ENCODE results near the gene NT5M.

The NT5M gene

DNA sequence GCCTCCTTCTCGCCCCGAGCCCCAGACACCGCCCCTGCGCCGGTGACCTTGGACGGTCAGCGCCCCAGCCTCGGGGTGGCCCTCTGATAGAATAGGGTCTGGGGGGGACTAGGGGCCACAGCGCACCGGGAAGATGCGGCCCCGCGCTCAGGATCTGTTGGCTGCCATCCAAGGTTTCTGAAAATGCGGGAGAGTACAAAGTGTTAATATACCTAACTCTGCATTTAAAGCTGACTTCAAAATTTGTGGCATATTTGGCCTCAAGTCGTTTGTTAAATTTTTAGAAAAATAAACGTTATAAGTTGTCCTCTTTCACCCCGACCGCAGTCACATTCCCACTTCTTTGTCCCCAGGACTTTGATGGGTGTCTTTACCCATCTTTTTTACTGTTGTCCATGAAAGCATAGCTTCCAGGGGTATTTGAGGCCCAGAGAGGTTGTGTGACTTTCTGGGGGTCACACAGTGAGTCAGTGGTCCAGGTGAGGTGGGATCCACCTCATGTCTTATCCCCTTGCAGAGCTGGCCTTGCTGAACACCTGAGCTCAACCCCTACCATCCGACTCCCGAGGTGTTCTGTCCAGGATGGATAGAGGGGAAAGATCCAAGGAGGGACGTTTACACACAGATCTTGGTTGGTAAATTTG lies 796 bp downstream of the NT5M start:
- DNase-seq (ENCODE audit: low read depth) = no peak

DNA sequence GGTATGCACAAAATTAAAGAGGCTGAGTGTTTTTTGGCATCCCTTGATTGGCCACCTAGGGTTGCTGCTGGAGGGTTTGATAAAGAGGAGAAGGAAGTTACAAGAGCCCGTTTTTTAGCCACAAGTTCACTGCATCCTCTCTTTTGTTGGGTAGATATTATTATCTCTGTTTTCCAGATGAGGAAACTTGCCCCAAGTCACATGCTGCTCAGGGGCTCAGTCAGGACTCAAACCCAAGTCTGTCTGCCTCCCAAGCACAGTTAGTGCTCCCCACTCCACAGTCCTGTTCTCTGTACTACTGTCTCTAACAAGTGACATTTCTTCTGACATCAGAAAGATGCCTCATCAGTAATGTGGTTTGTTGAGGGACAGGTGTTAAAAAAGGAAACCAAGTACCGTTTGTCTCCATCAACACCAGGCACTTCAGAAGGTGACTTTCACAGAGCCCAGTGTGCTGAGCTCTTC lies 1.4 kb downstream of the NT5M start:
- no peak for DNase-seq (ENCODE audit: low read depth)

DNA sequence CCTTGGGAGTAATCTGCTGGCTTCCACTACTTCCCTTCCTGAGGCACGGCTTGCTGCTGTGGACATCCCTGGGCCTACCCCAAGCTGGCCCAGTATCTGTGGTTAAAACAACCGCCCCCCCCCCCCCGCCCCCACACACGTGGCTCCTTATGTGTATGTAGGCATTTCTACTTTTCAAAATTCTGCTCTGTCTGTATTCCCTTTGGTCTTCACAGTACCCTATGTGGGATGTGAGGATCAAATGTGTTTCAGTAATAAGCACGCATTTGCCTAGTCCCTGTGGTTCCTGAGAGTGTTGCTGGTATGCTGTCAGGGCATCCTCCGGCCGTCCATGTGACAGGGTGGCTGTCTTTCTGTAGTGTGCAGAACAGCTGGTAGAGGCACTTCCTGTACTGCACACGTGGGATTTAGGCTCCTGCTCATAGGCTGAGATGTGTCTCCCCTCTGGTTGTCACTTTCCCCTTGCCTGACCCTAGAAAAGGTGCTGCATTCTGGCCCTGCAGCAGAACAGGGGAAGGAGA lies 2.2 kb downstream of the NT5M start:
- DNase-seq (ENCODE audit: low read depth) = peak; percentile 28

DNA sequence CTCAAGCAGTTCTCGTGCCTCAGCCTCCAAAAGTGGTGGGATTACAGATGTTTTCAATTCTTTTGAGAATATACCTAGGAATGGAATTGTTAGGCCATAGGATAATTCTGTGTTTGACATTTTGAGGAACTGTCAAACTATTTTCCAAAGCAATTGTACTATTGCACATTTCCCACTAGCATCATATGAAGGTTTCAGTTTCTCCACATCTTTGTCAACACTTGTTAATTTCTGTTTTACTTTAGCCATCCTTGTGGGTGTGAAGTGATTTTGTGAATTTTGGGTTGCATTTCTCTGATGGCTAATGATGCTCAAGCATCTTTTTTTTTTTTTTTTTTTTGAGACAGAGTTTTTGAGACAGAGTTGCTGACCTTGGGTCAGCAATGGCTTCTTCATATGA lies 6.2 kb downstream of the NT5M start:
- no peak for DNase-seq (ENCODE audit: low read depth)

DNA sequence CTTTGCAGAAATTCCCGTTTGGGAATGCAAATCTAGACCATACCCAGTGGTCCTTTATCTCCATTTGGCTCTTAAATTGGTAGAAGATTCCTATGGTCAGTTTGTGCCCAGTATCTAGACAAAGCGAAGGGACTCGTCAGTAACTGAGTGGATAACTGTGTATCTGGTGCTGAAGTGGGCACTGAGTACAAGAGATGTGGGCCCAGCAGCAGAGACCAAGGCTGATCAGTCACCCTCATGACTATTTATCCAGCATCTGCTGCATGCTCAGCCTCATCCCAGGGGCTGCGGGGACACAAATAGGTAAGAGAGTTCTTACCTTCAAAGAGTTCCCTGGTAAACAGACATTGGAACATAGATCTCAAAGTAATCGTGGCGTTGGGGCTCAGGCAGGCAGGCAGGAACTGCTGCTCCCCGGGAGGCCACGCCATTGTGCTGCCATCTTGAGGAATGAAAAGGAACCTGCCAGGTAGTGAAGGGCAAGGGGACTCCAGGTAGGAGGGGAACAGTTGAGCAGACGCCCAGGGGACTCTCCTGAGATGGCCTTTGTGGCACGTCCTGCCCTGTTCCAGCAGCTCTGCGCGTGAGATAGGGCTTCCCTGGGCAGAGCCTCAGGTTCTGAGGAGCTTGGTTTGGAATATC lies 10.3 kb downstream of the NT5M start:
- DNase-seq (ENCODE audit: low read depth) = peak; percentile 69

DNA sequence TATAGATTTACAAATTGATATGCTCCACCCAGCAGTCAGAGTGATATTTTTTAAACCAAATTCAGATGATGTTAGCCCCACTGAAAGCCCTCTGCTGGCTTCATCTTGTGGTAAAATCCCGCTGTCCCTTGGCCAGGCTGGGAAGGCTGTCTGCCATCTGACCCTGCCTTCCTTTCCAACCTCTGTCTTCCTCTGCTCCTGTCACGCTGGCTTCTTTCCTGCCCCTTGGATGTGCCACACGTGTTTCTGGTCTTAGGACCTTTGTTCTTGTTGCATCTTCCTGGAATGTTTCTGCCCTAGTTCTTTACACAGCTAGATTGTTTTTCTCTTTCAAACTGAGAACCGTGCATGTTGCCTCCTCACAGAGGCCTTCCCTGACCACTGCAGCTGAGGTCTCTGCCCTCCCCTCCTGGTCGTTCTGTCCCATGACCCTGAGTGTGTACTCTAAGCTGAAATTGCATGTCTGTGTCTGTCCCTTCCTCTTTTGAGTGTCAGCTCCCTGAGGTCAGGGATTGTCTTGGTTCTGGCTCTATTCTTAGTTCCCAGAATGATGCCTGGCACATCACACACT lies 11.4 kb downstream of the NT5M start:
- DNase-seq (ENCODE audit: low read depth) = no peak

DNA sequence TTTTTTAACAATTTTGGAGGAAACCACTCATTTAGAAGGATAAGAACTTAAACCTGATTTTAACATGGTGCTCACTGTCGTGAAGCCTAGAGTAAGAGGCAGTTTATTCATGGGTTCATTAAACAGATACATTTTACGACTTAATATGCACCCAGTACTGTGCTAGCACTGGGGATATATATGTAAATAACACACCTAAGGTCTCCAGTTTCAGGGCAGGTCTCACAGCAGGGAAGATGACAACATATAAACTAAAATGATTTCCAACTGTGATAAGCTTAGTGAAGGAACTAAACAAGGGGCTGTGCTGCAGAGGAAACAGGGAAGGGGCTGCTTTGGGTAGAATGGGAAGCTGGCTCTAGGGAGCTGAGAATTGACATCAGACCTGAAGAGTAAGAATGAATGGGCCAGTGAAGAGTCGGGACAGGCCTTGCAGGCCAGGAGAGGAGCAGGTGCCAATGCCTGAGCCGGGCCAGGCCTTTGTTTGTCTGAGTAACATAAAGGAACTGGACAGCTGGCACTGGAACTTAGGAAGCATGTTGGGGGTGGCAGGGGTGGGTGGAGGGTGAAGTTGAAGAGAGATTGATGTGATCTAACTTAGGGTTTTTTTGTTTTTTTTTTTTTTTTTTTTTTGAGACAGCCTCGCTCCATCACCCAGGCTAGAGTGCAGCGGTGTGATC lies 12.1 kb downstream of the NT5M start:
- no peak for DNase-seq (ENCODE audit: low read depth)

DNA sequence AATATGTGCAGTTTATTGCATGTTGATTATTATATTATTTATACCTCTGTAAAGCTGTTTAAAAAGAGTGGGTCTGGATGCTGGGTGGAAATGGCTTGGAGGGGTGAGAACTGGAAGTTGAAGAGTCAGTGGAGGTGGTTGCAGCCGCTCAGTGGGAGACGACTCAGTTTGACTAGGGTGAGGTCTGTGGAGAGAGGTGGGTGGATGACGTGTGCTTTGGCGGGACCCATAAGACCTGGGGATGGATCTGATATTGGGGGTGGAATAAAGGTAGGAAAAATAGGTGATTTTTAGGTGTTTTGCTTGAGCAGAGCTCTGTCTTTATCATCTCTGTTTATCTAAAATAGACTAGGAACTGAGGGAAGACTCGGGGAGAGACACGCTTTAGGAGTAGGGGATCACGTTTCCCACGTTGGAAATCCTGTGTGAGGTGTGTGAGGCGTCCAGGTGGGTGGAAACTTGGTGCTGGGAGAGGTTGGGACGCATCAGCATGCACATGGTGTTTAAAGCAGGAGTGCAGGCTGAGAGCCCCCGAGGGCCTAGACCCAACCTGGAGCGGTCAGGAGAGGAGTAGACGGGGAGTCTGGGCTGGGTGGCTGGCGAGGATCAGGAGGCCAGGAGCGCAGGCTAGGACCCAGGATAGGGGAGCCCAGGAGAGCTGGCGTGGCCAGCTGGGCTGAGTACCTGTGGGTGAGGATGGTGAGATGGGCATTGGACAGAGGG lies 17.2 kb downstream of the NT5M start:
- DNase-seq (ENCODE audit: low read depth) = no peak

DNA sequence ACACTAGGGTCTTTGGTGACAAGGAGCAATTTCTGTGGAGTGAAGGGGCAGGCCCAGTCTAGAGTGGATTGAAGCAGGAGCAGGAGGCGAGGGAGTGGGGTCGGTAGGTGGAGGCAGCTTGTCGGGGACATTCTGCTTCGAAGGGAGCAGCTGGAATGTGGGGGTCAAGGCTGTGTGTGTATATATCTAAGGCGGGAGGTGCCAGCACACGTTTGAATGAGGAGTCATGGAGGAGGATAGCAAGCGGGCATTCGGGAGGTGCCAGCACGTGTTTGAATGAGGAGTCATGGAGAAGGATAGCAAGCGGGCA lies 17.7 kb downstream of the NT5M start:
- DNase-seq (ENCODE audit: low read depth) = no peak

DNA sequence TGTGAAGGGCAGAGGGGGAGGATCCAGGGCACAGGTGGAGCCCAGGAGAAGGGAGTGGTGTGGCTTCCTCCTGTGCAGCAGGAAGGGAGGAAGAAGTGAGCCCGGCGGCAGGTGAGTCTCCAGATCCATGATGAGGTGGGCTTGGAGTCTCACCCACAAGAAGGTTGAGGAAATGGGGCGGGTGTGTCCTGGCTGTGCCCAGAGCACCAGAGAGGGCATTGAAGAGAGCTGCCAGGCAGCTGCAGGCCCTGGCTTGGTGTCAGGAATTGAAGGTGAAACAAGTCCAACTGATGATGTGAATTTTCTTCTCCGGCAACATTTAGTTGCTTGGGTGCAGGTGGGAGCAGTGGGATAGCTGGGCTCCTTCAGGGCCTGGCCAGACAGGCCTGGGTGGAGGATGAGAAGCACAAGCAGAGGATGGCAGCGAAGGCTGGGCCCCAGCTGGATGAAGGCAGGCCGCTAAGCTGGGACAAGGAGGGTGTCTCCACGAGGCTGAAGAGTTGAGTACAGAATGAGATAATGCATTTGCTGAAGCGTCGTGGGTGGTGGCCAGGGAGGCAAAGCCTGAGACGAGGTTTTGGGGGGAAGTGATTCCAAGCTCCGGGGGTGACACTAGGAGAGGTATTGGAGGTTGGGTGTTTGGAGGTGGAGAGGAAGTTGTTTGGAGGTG lies 18.3 kb downstream of the NT5M start:
- no peak for DNase-seq (ENCODE audit: low read depth)

DNA sequence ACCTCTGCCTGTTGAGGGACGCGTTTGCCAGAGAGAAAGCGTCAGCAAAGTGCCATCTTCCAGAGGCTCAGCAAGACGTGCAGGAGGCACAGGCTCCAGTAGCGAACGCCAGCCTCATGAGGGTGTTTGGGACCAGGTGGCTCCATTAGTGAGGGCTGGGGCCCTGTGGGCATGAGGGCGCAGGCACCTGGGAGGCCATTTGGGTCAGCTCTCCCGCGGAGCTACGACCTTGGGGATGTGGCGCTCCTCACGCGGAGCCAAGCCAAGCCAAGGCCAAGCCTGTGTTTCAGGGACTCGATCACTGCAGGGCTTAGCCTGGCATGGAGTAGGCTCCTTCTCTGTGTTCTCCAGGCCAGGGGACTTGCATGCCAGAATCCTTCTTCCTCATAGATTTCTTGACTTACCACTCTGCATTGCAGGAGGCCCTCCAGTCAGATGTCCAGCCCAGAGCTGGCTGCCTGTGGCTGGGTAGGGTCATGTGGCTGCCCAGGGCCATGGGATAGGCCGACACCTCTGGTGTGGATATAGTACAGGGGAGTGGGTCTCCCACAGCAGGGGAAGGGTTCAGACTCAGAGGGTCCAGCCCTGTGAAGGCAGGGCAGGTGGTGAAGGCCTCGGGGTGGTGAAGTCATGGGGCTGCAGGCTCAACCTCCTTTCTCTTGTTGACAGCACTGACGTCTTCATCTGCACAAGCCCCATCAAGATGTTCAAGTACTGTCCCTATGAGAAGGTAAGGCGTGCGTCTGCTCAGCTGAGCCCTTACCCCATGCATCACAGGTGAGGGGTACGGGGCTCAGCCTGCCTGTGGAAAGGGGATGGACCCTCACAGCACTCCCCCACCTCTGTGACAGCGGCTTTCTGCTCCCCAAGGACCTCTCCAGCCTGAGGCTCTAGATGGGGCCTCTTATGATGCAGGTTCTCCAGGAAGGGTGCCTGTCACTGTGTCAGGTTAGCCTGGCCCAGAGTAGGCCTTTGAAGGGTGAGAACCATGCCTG lies 19.6 kb downstream of the NT5M start:
- DNase-seq (ENCODE audit: low read depth) = no peak

DNA sequence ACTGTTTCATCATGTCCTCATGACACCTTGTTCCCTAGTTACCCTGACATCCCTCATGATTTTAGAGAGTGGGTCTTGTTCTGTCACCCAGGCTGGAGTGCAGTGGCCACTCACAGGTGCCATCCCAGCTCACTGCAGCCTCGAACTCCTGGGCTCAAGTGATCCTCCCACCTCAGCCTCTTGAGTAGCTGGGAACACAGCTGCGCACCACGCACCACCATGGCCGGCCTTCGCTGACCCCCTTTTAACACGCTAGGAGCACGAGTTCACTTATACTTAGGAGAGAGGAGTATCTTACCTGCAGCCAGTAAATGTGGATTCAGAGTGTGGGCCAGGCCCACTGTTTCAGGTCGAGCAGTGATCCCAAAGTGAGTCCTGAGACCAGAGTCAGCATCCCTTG lies 21.4 kb downstream of the NT5M start:
- DNase-seq (ENCODE audit: low read depth) = no peak

DNA sequence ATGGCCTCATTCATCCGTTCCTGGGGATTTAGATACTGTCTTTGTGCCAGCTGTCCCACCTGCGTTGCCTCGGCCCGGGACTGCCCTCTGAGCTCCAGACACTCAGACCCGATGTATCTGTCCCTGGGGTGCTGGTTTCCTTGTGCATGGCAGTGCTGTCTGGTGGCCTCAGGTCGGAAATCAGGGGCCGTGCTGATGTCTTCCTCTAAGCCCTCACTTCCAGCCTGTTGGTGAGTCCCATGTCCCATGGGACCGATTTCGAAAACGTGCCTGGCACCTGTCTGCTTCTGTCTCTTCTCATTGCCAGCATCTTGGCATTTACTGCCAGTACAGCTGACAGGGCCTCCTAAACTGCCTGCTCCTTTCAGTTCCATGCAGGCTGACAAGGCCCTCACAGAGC lies 22.1 kb downstream of the NT5M start:
- DNase-seq (ENCODE audit: low read depth) = no peak

DNA sequence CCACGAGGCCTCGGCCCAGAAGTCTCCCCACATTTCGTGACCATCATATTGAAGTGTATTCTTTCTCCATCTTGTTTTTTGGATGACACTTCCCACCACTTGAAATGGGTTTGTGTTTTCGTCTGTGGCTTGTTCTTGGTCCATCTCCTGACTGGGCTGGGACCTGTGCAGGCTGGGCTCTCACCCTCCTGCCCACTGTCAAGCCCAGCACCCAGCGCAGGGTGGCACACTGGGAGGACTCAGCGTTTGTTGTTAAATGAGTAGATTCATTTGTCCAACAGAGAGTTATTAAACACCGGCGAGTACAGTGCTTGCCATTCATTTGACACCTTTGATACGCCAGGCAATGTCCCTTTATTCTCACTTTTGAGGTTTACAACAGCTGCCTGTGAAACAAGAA lies 22.6 kb downstream of the NT5M start:
- DNase-seq (ENCODE audit: low read depth) = no peak

DNA sequence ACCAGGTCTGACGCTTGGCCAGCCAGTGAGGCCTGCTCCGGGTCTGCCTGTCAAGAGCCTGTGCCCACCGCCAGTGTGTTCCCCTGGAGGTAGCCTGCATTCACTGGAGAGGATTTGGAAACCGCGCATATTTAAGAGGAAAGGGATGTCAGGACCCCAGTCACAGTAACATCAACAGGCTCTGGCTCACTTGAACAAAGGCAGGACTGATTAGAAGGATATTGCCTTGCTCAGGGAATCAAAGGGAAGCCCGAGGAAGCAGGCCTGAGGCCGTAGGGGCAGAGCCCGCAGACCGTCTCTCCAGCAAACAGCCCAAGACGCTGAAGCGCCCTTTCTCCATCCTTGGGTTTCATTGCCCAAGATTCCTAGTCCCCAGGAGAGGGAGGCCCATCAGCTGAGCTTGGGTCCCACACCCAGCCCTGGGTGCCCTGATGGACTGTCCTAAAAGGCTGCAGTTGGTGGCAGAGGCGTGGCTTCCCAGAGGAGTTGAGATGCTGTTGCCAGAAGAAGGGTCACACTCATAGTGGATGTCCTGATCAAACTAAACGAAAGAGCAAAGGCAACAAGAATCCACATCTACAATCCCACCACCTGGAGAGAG lies 23.2 kb downstream of the NT5M start:
- no peak for DNase-seq (ENCODE audit: low read depth)

DNA sequence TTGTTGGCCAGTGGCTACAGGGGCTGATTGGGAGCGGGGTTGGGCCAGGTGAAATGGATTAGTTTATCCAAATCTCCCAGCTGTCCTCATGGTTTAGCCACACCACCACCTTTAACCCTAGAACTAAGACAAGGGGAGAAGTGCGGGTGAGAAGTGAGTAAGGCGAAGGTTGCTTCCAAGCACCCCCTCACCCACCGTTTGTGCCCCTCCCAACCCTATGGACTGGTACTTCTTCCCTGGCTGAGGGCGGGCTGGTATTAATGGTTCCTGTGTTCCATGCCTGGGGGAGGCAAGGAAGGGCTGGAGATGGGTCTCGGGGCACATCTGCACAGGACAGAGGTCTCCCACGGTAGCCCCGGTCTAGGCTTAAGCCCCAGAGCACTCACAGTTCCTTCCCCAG lies 25.1 kb downstream of the NT5M start:
- DNase-seq (ENCODE audit: low read depth) = no peak

DNA sequence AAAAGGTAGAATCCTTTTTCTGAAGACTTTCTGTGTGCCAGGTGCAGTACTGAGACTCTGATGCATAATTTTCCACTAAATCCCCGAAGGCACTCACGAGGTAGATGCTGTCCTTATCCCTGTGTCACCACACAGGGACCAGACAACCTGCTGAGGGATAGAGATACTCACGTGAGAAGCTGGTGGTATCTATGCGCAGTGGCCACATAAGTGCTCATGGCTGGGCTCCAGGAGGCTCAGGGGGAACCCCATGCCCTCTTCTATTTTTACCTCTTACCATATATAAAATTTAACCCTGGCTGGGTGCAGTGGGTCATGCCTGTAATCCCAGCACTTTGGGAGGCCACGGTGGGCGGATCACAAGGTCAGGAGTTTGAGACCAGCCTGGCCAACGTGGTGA lies 38.3 kb downstream of the NT5M start:
- DNase-seq (ENCODE audit: low read depth) = no peak

DNA sequence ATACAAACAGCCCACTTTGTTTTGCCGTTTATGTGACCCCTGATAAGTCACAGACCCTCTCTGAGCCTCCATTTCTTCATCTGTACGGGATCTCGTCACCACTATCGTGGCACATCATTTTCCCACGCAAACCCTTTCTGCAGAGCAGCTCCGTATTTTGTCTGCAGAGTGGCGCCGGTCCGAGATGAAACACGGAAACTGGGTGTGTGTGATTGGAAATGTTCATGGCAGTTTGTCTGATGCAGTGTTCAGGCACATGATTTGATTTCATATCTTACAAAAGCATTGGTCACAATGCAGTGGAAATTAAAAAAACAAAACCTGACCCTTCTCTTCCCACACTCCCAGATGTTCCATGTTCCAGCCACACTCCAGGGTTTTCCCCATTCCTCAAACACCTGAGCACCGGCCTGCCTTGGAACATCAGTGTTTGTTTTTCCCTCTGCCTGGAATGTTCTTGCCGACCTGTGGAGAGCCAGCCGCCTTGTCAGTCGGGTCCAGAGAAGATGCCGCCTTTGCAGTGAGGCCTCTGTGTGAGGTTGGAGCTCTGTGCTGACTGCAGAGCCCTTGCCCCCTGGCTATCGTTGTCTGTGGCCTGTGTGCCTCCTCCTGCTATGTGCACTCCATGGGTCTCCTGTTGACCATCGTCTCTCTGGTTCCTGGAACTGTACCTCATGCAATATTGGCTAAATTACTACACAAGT lies 39.2 kb downstream of the NT5M start:
- no peak for DNase-seq (ENCODE audit: low read depth)

DNA sequence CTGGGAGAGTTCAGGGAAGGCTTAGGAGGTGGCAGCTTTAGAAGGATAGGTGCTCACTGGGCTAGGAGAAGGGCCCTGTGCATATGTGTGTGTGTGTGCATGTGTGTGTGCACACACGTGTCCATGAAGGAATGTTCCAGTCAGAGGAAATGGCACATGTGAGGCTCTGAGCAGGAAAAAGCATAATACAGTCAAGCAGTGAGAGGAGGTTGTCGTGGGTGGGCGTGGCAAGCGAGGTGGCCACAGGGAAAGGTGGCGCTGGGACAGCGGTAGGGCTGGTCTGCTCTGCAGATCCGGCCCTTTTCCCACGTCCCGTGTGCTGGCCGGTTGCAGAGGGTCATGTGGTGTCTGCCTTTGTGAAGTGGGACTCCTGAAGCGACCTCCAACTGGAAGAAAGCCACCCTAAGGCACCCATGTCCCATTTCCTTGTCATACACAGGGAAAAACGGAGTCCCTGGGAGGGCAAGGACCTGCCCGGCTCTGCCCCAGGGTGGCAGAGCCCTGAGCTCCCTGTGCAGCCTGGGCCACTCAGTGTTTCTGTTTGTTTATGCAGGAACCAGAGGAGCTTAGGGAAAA lies 40.1 kb downstream of the NT5M start:
- no peak for DNase-seq (ENCODE audit: low read depth)
